Neutrophil (primary cell): ENCODE measurements around the gene SIDT2.
A peak's percentile ranks its signal among the peaks of the same experiment; 100 is the strongest.

Experiments used
- H3K27ac ChIP-seq: fragments of 200-600 bp; sonication (generic); 2 replicates; pipeline ENCODE4 v1.5.1; 2016; ENCODE audit warnings: mild to moderate bottlenecking, moderate library complexity
- H3K27me3 ChIP-seq: fragments of 200-600 bp; sonication (generic); 2 replicates; pipeline ENCODE4 v1.6.0; 2016; ENCODE audit warnings: mild to moderate bottlenecking
- H3K36me3 ChIP-seq: fragments of 200-600 bp; sonication (generic); 2 replicates; pipeline ENCODE4 v1.5.1; 2017
- H3K4me1 ChIP-seq, 2 experiments: fragments of 200-600 bp in 1 of 2; sonication (generic) in 1 of 2; 1 replicate in 1 of 2; 2 replicates in 1 of 2; pipeline versions ENCODE4 v1.5.1 to v1.6.1; 2013 to 2016; ENCODE audit warnings: low read depth in 1 of 2, low read length in 1 of 2, mild to moderate bottlenecking in 1 of 2, moderate library complexity in 1 of 2; ENCODE audit not compliant: control insufficient read depth in 1 of 2, insufficient read depth in 1 of 2
- H3K4me3 ChIP-seq, 2 experiments: fragments of 200-600 bp in 1 of 2; sonication (generic) in 1 of 2; 1 replicate in 1 of 2; 2 replicates in 1 of 2; pipeline ENCODE4 v1.5.1; 2013 to 2016; ENCODE audit warnings: low read depth in 1 of 2, low read length in 1 of 2, mild to moderate bottlenecking in 1 of 2, moderate library complexity in 1 of 2
- H3K9me3 ChIP-seq: fragments of 200-600 bp; sonication (generic); 2 replicates; pipeline ENCODE4 v1.5.1; 2016
- CTCF ChIP-seq: fragments of 200-600 bp; sonication (generic); IDR thresholded peaks from 2 replicates; pipeline ENCODE4 v1.5.1; 2016; ENCODE audit warnings: antibody characterized with exemption

SIDT2 gene

GRCh38 chr11:117175104-117175503 lies 3.4 kb upstream of the SIDT2 start:
- H3K27ac ChIP-seq = no peak overlapping the region
- peaks cover 18% of the 10 kb centered on the region for H3K36me3 ChIP-seq
- no peak overlapping the region for H3K4me3 ChIP-seq
- peaks cover 9% of the 10 kb centered on the region for H3K27me3 ChIP-seq
- no peaks in the 10 kb centered on the region for H3K9me3 ChIP-seq
- TF ChIP-seq CTCF = no peak
- H3K4me1 ChIP-seq = peaks cover 14 to 18% of the 10 kb centered on the region in 2 experiments

GRCh38 chr11:117175781-117176180 lies 2.8 kb upstream of the SIDT2 start:
- H3K36me3 ChIP-seq = peaks cover 11% of the 10 kb centered on the region

GRCh38 chr11:117176186-117176585 lies 2.4 kb upstream of the SIDT2 start:
- H3K27ac ChIP-seq = no peak overlapping the region

More at GRCh38 chr11:117175781-117176180, 2.8 kb upstream of the SIDT2 start:
- Histone ChIP-seq H3K9me3 (no peaks in the 10 kb centered on the region), H3K27ac (no peak overlapping the region), H3K4me3 (no peak overlapping the region), H3K27me3 (peaks cover 10% of the 10 kb centered on the region), H3K4me1 (peaks cover 16 to 19% of the 10 kb centered on the region in 2 experiments)
- no peak for TF ChIP-seq CTCF

GRCh38 chr11:117177534-117178209 lies 871 bp upstream of the SIDT2 start:
- Histone ChIP-seq H3K4me1 (peaks cover 16 to 19% of the 10 kb centered on the region in 2 experiments), H3K36me3 (peaks cover 4% of the 10 kb centered on the region), H3K4me3 (peak overlapping the region; percentile 68 to 76), H3K27ac (no peak overlapping the region), H3K27me3 (peaks cover 10% of the 10 kb centered on the region), H3K9me3 (no peaks in the 10 kb centered on the region)
- no peak for TF ChIP-seq CTCF

More at GRCh38 chr11:117176186-117176585, 2.4 kb upstream of the SIDT2 start:
- H3K27me3 ChIP-seq = peaks cover 10% of the 10 kb centered on the region
- H3K9me3 ChIP-seq = no peaks in the 10 kb centered on the region
- peaks cover 8% of the 10 kb centered on the region for H3K36me3 ChIP-seq
- no peak overlapping the region for H3K4me3 ChIP-seq
- peaks cover 16 to 19% of the 10 kb centered on the region in 2 experiments for H3K4me1 ChIP-seq
- TF ChIP-seq CTCF = no peak

- peaks cover 4% of the 10 kb centered on the region for H3K36me3 ChIP-seq
- no peaks in the 10 kb centered on the region for H3K9me3 ChIP-seq
- TF ChIP-seq CTCF = no peak
- H3K4me3 ChIP-seq = peak overlapping the region; percentile 68 to 76
- peak overlapping the region; percentile 80 for H3K27ac ChIP-seq
- H3K27me3 ChIP-seq = peaks cover 10% of the 10 kb centered on the region
- peaks cover 16 to 19% of the 10 kb centered on the region in 2 experiments for H3K4me1 ChIP-seq
Measured at GRCh38 chr11:117179048-117179999, 781 bp downstream of the SIDT2 start.
